22Rv1 (cell line): ENCODE results near the gene NCS1.

Experiments
- H3K27ac ChIP-seq: fragments of 450-650 bp; 2 replicates; pipeline ENCODE4 v1.5.1; 2017
- CTCF ChIP-seq: fragments of 450-650 bp; IDR thresholded peaks from 2 replicates; pipeline ENCODE4 v1.5.1; 2017; ENCODE audit warnings: mild to moderate bottlenecking
- ZFX ChIP-seq: fragments of 450-650 bp; IDR thresholded peaks from 2 replicates; pipeline ENCODE4 v1.6.1; 2017; ENCODE audit warnings: antibody characterized with exemption, borderline replicate concordance

The NCS1 gene

DNA sequence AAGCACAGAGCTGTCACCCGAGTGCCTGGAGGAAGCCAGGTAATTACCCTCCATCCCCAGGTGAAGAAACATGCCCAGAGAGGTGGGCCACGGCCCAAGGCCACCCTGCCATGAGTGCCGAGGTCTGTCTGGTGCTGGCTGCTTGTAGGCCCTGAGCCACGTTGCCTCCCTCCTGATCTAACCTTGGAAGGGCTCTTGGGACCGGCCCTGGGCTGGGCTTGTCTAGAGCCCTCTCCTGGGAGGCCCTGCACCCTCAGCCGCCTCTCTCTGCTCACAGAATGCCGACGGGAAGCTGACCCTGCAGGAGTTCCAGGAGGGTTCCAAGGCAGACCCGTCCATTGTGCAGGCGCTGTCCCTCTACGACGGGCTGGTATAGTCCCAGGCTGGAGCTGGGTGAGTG lies 53.9 kb downstream of the NCS1 start:
- TF ChIP-seq ZFX (no peak), CTCF (no peak)
- no peak overlapping the region for H3K27ac ChIP-seq

DNA sequence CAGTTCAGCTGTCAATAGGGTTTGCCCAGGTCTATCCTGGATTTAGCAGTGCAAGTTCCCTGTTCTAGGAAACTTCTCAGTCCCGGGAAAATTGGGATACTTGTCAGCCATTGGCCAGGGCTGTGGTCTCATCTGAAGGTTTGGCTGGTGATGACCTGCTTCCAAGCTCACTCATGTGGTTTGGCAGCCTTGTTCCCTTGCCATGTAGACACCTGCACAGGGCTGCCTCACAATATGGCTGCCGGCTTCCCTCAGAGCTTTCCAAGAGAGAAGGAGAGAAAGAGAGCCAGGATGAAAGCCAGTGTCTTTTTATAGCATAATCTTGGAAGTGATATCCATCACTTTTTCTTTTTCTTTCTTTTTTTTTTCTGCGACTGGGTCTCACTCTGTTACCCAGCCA lies 55.6 kb downstream of the NCS1 start:
- H3K27ac ChIP-seq: no peak overlapping the region
- TF ChIP-seq ZFX (no peak), CTCF (no peak)

DNA sequence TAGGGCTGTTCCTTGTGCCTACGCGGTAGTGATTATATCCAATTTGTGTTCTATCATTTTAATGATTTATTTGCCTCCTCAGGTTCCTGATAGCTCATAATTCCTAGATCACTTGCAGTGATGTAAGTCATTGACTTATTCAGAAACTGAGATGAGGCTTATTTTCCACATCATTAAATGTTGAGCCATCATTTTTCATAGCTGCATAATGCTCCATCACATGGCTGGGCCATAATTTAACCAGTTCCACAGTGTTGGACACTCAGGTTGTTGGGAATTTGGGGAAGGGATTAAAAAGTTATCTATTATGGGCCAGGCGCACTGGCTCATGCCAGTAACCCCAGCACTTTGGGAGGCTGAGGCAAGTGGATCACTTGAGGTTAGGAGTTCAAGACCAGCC lies 57.6 kb downstream of the NCS1 start:
- no peak overlapping the region for H3K27ac ChIP-seq
- no peak for TF ChIP-seq CTCF

GRCh38 chr9:130230631-130231030 lies 58.4 kb downstream of the NCS1 start:
- no peak for TF ChIP-seq CTCF
- no peak for TF ChIP-seq ZFX
- H3K27ac ChIP-seq: no peak overlapping the region

GRCh38 chr9:130232899-130233586 lies 60.8 kb downstream of the NCS1 start:
- H3K27ac ChIP-seq: no peak overlapping the region
- no peak for TF ChIP-seq ZFX
- TF ChIP-seq CTCF: no peak

DNA sequence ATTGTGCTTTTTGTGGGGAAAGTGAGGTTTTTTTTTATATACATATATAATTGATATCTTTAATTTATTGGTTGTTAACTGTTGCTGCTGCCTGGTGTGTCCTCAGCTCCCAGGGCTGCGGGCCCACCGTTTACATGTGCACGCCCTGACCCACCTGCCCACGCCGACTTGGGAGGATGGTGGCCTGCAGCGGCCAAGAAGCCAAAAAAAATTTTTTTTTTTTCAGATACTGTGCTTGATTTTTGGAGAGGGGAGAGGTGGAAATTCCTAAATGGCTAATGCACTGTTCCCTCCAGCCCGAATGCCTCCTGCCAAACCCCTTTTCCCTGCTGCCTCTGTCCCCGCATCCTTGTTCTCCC lies 61.4 kb downstream of the NCS1 start:
- TF ChIP-seq CTCF: no peak
- no peak for TF ChIP-seq ZFX

DNA sequence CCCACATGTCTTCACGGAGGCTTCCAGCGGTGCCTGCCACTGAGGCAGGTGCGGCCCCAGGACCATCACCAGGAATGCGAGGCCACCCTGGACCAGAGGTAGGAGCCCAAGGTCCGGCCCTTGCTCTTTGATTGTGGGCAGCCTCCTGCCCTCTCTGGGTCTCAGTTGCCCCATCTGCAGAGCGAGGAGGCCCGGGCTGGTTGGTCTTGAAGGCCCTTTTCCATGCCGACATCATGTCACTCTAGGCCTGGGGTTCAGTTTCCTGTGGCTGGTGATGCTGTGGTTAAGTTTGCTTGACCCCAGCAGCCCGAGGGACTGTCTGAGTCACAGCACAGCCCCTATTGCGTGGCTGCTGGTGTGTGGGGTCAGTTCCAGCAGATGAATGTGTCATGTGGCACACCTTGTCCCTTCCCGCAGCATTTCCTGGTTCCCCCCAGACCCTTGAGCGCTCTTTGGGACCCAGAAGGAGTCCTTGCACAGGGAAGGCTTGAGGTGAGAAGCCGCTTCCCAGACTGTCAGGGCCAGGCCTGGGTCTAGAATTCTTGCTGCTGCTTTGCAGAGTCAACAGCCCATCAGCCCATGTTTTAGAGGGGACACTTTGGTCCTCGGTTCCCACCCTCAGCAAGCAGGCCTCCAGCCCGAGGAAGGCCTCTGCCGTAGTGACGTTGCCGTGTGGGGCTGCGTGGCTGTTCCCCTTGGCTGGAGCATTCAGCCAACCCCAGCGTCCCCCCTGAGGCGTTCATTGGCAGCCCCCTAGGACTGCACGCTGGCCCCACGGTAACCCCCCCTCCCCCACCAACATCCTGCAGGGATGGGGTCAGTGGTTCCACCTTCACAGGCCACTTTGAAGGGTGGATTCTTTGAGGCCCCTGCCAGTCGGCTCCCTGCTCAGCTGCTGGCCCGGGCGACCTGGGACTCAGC lies 62.4 kb downstream of the NCS1 start:
- TF ChIP-seq CTCF (no peak), ZFX (no peak)
- H3K27ac ChIP-seq: no peak overlapping the region

More for the DNA sequence above, 61.4 kb downstream of the NCS1 start:
- H3K27ac ChIP-seq: no peak overlapping the region
